ENCODE results near the gene CNPY2. TPM values are rescaled to one million over a fixed set of nuclear protein-coding genes. Genes with fewer than 3 reads are reported as not detected.
A peak's percentile ranks its signal among the peaks of the same experiment; 100 is the strongest.
"Not testable (repeated sequence)": the region's sequence is repeated elsewhere in the genome, so short reads cannot be mapped to it uniquely, and the experiment has no call there.

The CNPY2 gene
- total and polyA plus RNA-seq, 9 donors = 41.5 to 78.3 (median 67.0) TPM

GRCh38 chr12:56282030-56282429, 33.8 kb downstream of the CNPY2 start:
- DNase-seq = no peak
- no peaks in the 10 kb centered on the region for H3K27me3 ChIP-seq (ENCODE audit: control insufficient read depth, insufficient read depth, low read length)
- H3K4me3 ChIP-seq (ENCODE audit: low read length) = no peak overlapping the region
- H3K4me1 ChIP-seq (ENCODE audit: control insufficient read depth, insufficient read depth, low read length) = no peaks in the 10 kb centered on the region
- no peaks in the 10 kb centered on the region for H3K9me3 ChIP-seq (replicated peaks; ENCODE audit: control insufficient read depth, low read depth, low read length)
- no peak overlapping the region for H3K27ac ChIP-seq (ENCODE audit: low read length)
- peaks cover 71% of the 10 kb centered on the region for H3K36me3 ChIP-seq (ENCODE audit: control insufficient read depth, insufficient read depth, low read length)
- 82% methylated on average over 2 of the region's 6 CpGs for WGBS (ENCODE audit: insufficient coverage)

GRCh38 chr12:56280849-56281248, 34.9 kb downstream of the CNPY2 start:
- DNase-seq = no peak
- Histone ChIP-seq H3K36me3 (ENCODE audit: control insufficient read depth, insufficient read depth, low read length) (peaks cover 70% of the 10 kb centered on the region), H3K4me1 (ENCODE audit: control insufficient read depth, insufficient read depth, low read length) (no peaks in the 10 kb centered on the region), H3K27me3 (ENCODE audit: control insufficient read depth, insufficient read depth, low read length) (no peaks in the 10 kb centered on the region), H3K9me3 (replicated peaks; ENCODE audit: control insufficient read depth, low read depth, low read length) (no peaks in the 10 kb centered on the region), H3K4me3 (ENCODE audit: low read length) (no peak overlapping the region), H3K27ac (ENCODE audit: low read length) (no peak overlapping the region)

- 85% methylated on average over 2 of the region's 3 CpGs for WGBS (ENCODE audit: insufficient coverage)
- Histone ChIP-seq H3K27me3 (ENCODE audit: control insufficient read depth, insufficient read depth, low read length) (no peaks in the 10 kb centered on the region), H3K27ac (ENCODE audit: low read length) (no peak overlapping the region), H3K4me1 (ENCODE audit: control insufficient read depth, insufficient read depth, low read length) (no peaks in the 10 kb centered on the region), H3K9me3 (replicated peaks; ENCODE audit: control insufficient read depth, low read depth, low read length) (no peaks in the 10 kb centered on the region), H3K4me3 (ENCODE audit: low read length) (no peak overlapping the region), H3K36me3 (ENCODE audit: control insufficient read depth, insufficient read depth, low read length) (peaks cover 72% of the 10 kb centered on the region)
- no peak for DNase-seq
These were observed 36.9 kb downstream of the CNPY2 start for GRCh38 chr12:56278905-56279304.

GRCh38 chr12:56274299-56274698, 41.5 kb downstream of the CNPY2 start:
- H3K27me3 ChIP-seq (ENCODE audit: control insufficient read depth, insufficient read depth, low read length) = no peaks in the 10 kb centered on the region
- no peaks in the 10 kb centered on the region for H3K4me1 ChIP-seq (ENCODE audit: control insufficient read depth, insufficient read depth, low read length)
- H3K36me3 ChIP-seq (ENCODE audit: control insufficient read depth, insufficient read depth, low read length) = peaks cover 82% of the 10 kb centered on the region
- no CpG with 5 or more reads among the region's 2 CpGs for WGBS (ENCODE audit: insufficient coverage)
- no peak overlapping the region for H3K27ac ChIP-seq (ENCODE audit: low read length)
- H3K4me3 ChIP-seq (ENCODE audit: low read length) = no peak overlapping the region
- no peak for DNase-seq
- H3K9me3 ChIP-seq (replicated peaks; ENCODE audit: control insufficient read depth, low read depth, low read length) = no peaks in the 10 kb centered on the region

GRCh38 chr12:56272468-56272867, 43.3 kb downstream of the CNPY2 start:
- not testable (repeated sequence) for DNase-seq; H3K4me3 ChIP-seq (ENCODE audit: low read length); H3K27ac ChIP-seq (ENCODE audit: low read length); H3K9me3 ChIP-seq (replicated peaks; ENCODE audit: control insufficient read depth, low read depth, low read length); H3K4me1 ChIP-seq (ENCODE audit: control insufficient read depth, insufficient read depth, low read length); H3K27me3 ChIP-seq (ENCODE audit: control insufficient read depth, insufficient read depth, low read length)
- H3K36me3 ChIP-seq (ENCODE audit: control insufficient read depth, insufficient read depth, low read length) = peaks cover 69% of the 10 kb centered on the region
- no CpG with 5 or more reads among the region's 2 CpGs for WGBS (ENCODE audit: insufficient coverage)

- H3K27ac ChIP-seq (ENCODE audit: low read length) = peak overlapping the region; percentile 57
- peaks cover 65% of the 10 kb centered on the region for H3K36me3 ChIP-seq (ENCODE audit: control insufficient read depth, insufficient read depth, low read length)
- H3K4me3 ChIP-seq (ENCODE audit: low read length) = no peak overlapping the region
- peak; percentile 61 for DNase-seq
- 0% methylated on average over 1 of the region's 1 CpG for WGBS (ENCODE audit: insufficient coverage)
- H3K4me1 ChIP-seq (ENCODE audit: control insufficient read depth, insufficient read depth, low read length) = peaks cover 14% of the 10 kb centered on the region
- H3K9me3 ChIP-seq (replicated peaks; ENCODE audit: control insufficient read depth, low read depth, low read length) = no peaks in the 10 kb centered on the region
- no peaks in the 10 kb centered on the region for H3K27me3 ChIP-seq (ENCODE audit: control insufficient read depth, insufficient read depth, low read length)
These were observed 44.8 kb downstream of the CNPY2 start for GRCh38 chr12:56271031-56271430.

GRCh38 chr12:56267443-56268071, 48.2 kb downstream of the CNPY2 start:
- H3K27me3 ChIP-seq (ENCODE audit: control insufficient read depth, insufficient read depth, low read length) = no peaks in the 10 kb centered on the region
- DNase-seq = no peak
- 25% methylated on average over 13 of the region's 21 CpGs for WGBS (ENCODE audit: insufficient coverage)
- H3K36me3 ChIP-seq (ENCODE audit: control insufficient read depth, insufficient read depth, low read length) = peaks cover 31% of the 10 kb centered on the region
- peak overlapping the region; percentile 86 for H3K27ac ChIP-seq (ENCODE audit: low read length)
- no peaks in the 10 kb centered on the region for H3K9me3 ChIP-seq (replicated peaks; ENCODE audit: control insufficient read depth, low read depth, low read length)
- peaks cover 14% of the 10 kb centered on the region for H3K4me1 ChIP-seq (ENCODE audit: control insufficient read depth, insufficient read depth, low read length)
- peak overlapping the region; percentile 74 for H3K4me3 ChIP-seq (ENCODE audit: low read length)

- H3K27ac ChIP-seq (ENCODE audit: low read length) = peak within 1 kb of the TSS; percentile 98
- no peaks in the 10 kb centered on the region for H3K9me3 ChIP-seq (replicated peaks; ENCODE audit: control insufficient read depth, low read depth, low read length)
- H3K4me3 ChIP-seq (ENCODE audit: low read length) = peak within 1 kb of the TSS; percentile 74
- H3K27me3 ChIP-seq (ENCODE audit: control insufficient read depth, insufficient read depth, low read length) = no peaks in the 10 kb centered on the region
- peaks cover 17% of the 10 kb centered on the region for H3K4me1 ChIP-seq (ENCODE audit: control insufficient read depth, insufficient read depth, low read length)
- DNase-seq = peak; percentile 95
- peaks cover 26% of the 10 kb centered on the region for H3K36me3 ChIP-seq (ENCODE audit: control insufficient read depth, insufficient read depth, low read length)
- WGBS (ENCODE audit: insufficient coverage) = under 1% methylated on average over 67 of the region's 68 CpGs
These were observed 48.9 kb downstream of the CNPY2 start, which contains the start of gene COQ10A for GRCh38 chr12:56266693-56267442. Gene COQ10A, plus strand, starts transcription at chr12:56266942. Its CDS starts 177 bp downstream, at chr12:56267119.

- 63% methylated on average over 13 of the region's 16 CpGs for WGBS (ENCODE audit: insufficient coverage)
- peaks cover 17% of the 10 kb centered on the region for H3K4me1 ChIP-seq (ENCODE audit: control insufficient read depth, insufficient read depth, low read length)
- not testable (repeated sequence) for H3K9me3 ChIP-seq (replicated peaks; ENCODE audit: control insufficient read depth, low read depth, low read length)
These were observed 49.6 kb downstream of the CNPY2 start for GRCh38 chr12:56266068-56266692.

GRCh38 chr12:56262955-56263354, 52.8 kb downstream of the CNPY2 start:
- H3K4me1 ChIP-seq (ENCODE audit: control insufficient read depth, insufficient read depth, low read length) = peaks cover 31% of the 10 kb centered on the region
- not testable (repeated sequence) for H3K27ac ChIP-seq (ENCODE audit: low read length); H3K27me3 ChIP-seq (ENCODE audit: control insufficient read depth, insufficient read depth, low read length); H3K36me3 ChIP-seq (ENCODE audit: control insufficient read depth, insufficient read depth, low read length); H3K4me3 ChIP-seq (ENCODE audit: low read length); H3K9me3 ChIP-seq (replicated peaks; ENCODE audit: control insufficient read depth, low read depth, low read length); DNase-seq
- 78% methylated on average over 4 of the region's 7 CpGs for WGBS (ENCODE audit: insufficient coverage)

More at GRCh38 chr12:56266068-56266692, 49.6 kb downstream of the CNPY2 start:
- not testable (repeated sequence) for H3K27me3 ChIP-seq (ENCODE audit: control insufficient read depth, insufficient read depth, low read length); DNase-seq
- Histone ChIP-seq H3K36me3 (ENCODE audit: control insufficient read depth, insufficient read depth, low read length) (peaks cover 21% of the 10 kb centered on the region), H3K4me3 (ENCODE audit: low read length) (peak overlapping the region; percentile 74), H3K27ac (ENCODE audit: low read length) (peak overlapping the region; percentile 98)

All from muscle of leg (tissue), 11 donors.